ENCODE data around the gene PPIL3. TPM values are rescaled to one million over a fixed set of nuclear protein-coding genes. Genes with fewer than 3 reads are reported as not detected.

The PPIL3 gene
- total RNA-seq, 2 donors from 2014 or later: 20.1 to 32.8 TPM

DNA sequence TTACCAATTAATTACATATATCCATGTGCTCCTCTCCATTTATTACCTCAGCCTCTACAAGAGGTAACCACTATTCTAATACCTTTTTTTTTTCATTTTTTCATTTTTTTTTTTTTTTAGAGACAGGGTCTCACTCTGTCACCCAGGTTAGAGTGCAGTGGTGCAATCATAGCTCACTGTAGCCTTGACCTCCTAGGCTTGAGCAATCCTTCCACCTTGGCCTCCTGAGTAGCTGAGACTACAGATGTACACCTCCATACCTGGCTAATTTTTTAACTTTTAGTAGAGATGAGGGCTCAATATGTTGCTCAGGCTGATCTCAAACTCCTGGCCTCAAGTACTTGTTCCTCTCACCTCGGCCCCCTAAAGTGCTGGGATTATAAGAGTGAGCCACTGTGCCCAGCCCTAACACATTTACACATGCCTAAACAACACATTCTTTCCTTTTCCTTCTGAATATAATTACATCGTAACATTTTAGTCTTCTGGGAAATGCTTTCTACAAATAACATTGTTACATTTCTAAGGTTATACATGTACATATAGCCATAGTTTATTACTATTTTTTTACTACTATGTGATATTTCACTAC lies 10.5 kb downstream of the PPIL3 start:
- no peak overlapping the region for H3K27ac ChIP-seq
- H3K9ac ChIP-seq (ENCODE audit: low read depth in 2 of 2, low read length in 2 of 2): no peak overlapping the region
- no peaks in the 10 kb centered on the region for H3K4me1 ChIP-seq
- DNase-seq: no peak
- no peaks in the 10 kb centered on the region for H3K36me3 ChIP-seq
- H3K4me3 ChIP-seq: no peak overlapping the region
- intact Hi-C loops (cut with DNase I): no loop called here
- no peaks in the 10 kb centered on the region for H3K9me3 ChIP-seq
- no peaks in the 10 kb centered on the region for H3K27me3 ChIP-seq
- no peak for TF ChIP-seq CTCF (IDR thresholded peaks at IDR 0.05)

DNA sequence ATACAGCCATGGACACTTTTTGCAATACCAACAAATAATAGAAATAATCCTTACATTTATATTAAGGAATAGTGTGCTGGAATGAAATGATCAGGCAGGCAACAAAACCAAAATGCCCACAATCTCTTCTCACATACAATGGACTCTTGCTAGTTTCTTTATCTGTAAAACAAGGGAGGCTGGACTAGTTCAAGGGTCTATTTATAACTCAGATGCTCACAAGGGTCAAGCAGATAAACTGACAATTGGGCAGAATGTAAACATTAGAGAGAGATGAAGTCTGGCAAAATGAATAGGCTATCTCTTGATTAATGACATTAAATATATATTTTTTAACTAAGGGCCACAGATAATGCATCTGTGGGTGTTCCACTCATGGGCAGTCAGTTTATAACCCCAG lies 11.4 kb downstream of the PPIL3 start:
- Histone ChIP-seq H3K27me3 (no peaks in the 10 kb centered on the region), H3K36me3 (no peaks in the 10 kb centered on the region), H3K27ac (no peak overlapping the region), H3K9me3 (no peaks in the 10 kb centered on the region), H3K4me3 (no peak overlapping the region), H3K4me1 (no peaks in the 10 kb centered on the region), H3K9ac (ENCODE audit: low read depth in 2 of 2, low read length in 2 of 2) (no peak overlapping the region)
- DNase-seq: no peak
- TF ChIP-seq CTCF (IDR thresholded peaks at IDR 0.05): no peak
- intact Hi-C loops (cut with DNase I): no loop called here

- intact Hi-C loops (cut with DNase I): no loop called here
- no peaks in the 10 kb centered on the region for H3K36me3 ChIP-seq
Measured at GRCh38 chr2:200873560-200873959, 15.3 kb downstream of the PPIL3 start.

DNA sequence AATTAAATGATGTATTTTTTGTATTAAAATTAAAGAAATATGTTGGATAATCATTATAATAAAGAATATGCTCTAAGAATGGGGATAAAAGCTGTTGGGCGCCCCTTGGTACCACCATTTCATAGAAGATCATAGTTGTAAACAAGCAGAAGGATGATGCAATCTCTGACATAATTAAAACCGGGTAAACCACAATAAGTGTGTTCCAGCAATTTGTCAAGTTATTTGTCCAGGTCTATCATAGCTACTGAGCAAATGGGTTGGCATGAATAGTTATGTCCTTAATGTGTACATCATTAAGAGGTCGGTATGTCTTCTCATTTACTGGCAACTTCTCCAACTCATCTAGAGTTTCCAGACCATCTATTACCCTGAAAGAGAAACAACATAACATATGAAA lies 17.7 kb downstream of the PPIL3 start:
- Histone ChIP-seq H3K9ac (ENCODE audit: low read depth in 2 of 2, low read length in 2 of 2) (no peak overlapping the region), H3K4me3 (no peak overlapping the region), H3K36me3 (no peaks in the 10 kb centered on the region), H3K27ac (no peak overlapping the region), H3K4me1 (no peaks in the 10 kb centered on the region), H3K27me3 (no peaks in the 10 kb centered on the region), H3K9me3 (no peaks in the 10 kb centered on the region)
- no peak for DNase-seq
- intact Hi-C loops (cut with DNase I): no loop called here
- no peak for TF ChIP-seq CTCF (IDR thresholded peaks at IDR 0.05)

More at GRCh38 chr2:200873560-200873959, 15.3 kb downstream of the PPIL3 start:
- Histone ChIP-seq H3K9ac (ENCODE audit: low read depth in 2 of 2, low read length in 2 of 2) (no peak overlapping the region), H3K27ac (no peak overlapping the region), H3K27me3 (no peaks in the 10 kb centered on the region), H3K9me3 (no peaks in the 10 kb centered on the region), H3K4me3 (no peak overlapping the region), H3K4me1 (no peaks in the 10 kb centered on the region)
- DNase-seq: no peak
- no peak for TF ChIP-seq CTCF (IDR thresholded peaks at IDR 0.05)

DNA sequence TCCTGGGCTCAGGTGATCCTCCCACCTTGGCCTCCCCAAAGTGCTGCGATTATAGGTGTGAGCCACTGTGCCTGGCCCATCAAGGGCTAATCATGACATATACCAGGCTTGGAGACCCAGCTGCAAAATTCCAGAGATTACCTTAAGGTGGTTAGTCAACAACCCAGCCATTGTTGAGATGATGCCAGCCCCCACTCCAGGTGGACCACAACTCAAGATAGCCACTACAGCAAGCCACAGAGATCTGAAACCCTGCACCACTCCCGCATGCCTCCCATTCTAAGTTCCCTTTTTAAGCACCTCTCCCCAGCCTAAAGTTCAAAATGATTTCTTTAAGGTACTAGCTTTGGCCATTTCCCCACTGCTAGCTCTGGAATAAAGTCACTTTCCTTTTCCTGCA lies 19.9 kb downstream of the PPIL3 start:
- intact Hi-C loops (cut with DNase I): no loop called here
- no peaks in the 10 kb centered on the region for H3K9me3 ChIP-seq
- peaks cover 6% of the 10 kb centered on the region for H3K4me1 ChIP-seq
- DNase-seq: no peak
- H3K36me3 ChIP-seq: no peaks in the 10 kb centered on the region
- H3K9ac ChIP-seq (ENCODE audit: low read depth in 2 of 2, low read length in 2 of 2): no peak overlapping the region
- H3K4me3 ChIP-seq: no peak overlapping the region
- TF ChIP-seq CTCF (IDR thresholded peaks at IDR 0.05): no peak
- no peak overlapping the region for H3K27ac ChIP-seq
- no peaks in the 10 kb centered on the region for H3K27me3 ChIP-seq
